Measurements from ENCODE around the gene PHF19.

- TF ChIP-seq CTCF (IDR thresholded peaks at IDR 0.05; ENCODE audit: poor library complexity, severe bottlenecking) = no peak
- TF ChIP-seq MXI1 (conservative IDR thresholded peaks at IDR 0.05; ENCODE audit: poor library complexity, severe bottlenecking) = no peak
- no peak for TF ChIP-seq RAD21 (conservative IDR thresholded peaks at IDR 0.05)
- no peak for TF ChIP-seq POLR2AphosphoS5 (IDR thresholded peaks at IDR 0.05)
- no peak for TF ChIP-seq EZH2 (IDR thresholded peaks at IDR 0.05; ENCODE audit: borderline replicate concordance, insufficient read depth, low read length, poor library complexity, severe bottlenecking)
These were observed 19.5 kb downstream of the PHF19 start for GRCh38 chr9:120857481-120857880.

Data from neural cell (in vitro differentiated cells).